Uterus (tissue), 2 donors: ENCODE data around the gene GALNT11.

Source experiments
- CTCF ChIP-seq, 4 experiments: fragments of 200-600 bp in 2 of 4; fragments of 450-650 bp in 2 of 4; sonication (generic) in 2 of 4; IDR thresholded peaks; one replicate each; pipeline ENCODE4 v1.5.1; 2016 to 2019; ENCODE audit warnings: antibody characterized with exemption in 4 of 4, mild to moderate bottlenecking in 2 of 4, moderate library complexity in 1 of 4
- POLR2A ChIP-seq, 2 donors: fragments of 450-650 bp; IDR thresholded peaks; one replicate each; pipeline ENCODE4 v1.6.1; 2016; ENCODE audit warnings: antibody characterized with exemption in 2 of 2, mild to moderate bottlenecking in 1 of 2, moderate library complexity in 1 of 2

- no peak for TF ChIP-seq CTCF (IDR thresholded peaks at IDR 0.05)
- TF ChIP-seq POLR2A (IDR thresholded peaks at IDR 0.05): no peak
Observed at GRCh38 chr7:151981223-151981622, 44.3 kb upstream of the GALNT11 start.
